ENCODE measurements around the gene ZNF862. TPM values are rescaled to one million over a fixed set of nuclear protein-coding genes. Genes with fewer than 3 reads are reported as not detected.

ZNF862 gene
- total and polyA plus RNA-seq, 2 of the 13 experiments (the other 11 are each of a cell fraction or from before 2014, with no cell fraction given) = 0.89 to 2.0 TPM

- TF ChIP-seq ATF7-NPFF (CRISPR knock-in tag; IDR thresholded peaks at IDR 0.05; ENCODE audit: low read depth) (peak; percentile 74), WIZ (CRISPR knock-in tag; IDR thresholded peaks at IDR 0.05) (no peak), ZNF790 (CRISPR knock-in tag; IDR thresholded peaks at IDR 0.05; ENCODE audit: borderline replicate concordance) (no peak), ZNF615 (CRISPR knock-in tag; IDR thresholded peaks at IDR 0.05; ENCODE audit: borderline replicate concordance) (no peak), SMARCE1 (IDR thresholded peaks at IDR 0.05; ENCODE audit: borderline replicate concordance) (no peak), ZBTB7A (CRISPR knock-in tag; IDR thresholded peaks at IDR 0.05) (0 out of 2 replicates have a peak, but pooled peaks have one; percentile 63), STAG1 (CRISPR knock-in tag; IDR thresholded peaks at IDR 0.05) (no peak), PHF21A (CRISPR knock-in tag; IDR thresholded peaks at IDR 0.05) (peak; percentile 56), POGZ (CRISPR knock-in tag; IDR thresholded peaks at IDR 0.05) (no peak), PRDM15 (CRISPR knock-in tag; IDR thresholded peaks at IDR 0.05) (0 out of 2 replicates have a peak, but pooled peaks have one; percentile 15), ZFP82 (CRISPR knock-in tag; IDR thresholded peaks at IDR 0.05; ENCODE audit: borderline replicate concordance) (0 out of 2 replicates have a peak, but pooled peaks have one; percentile 13), CENPX (CRISPR knock-in tag; IDR thresholded peaks at IDR 0.05) (no peak), REL (CRISPR knock-in tag; conservative IDR thresholded peaks at IDR 0.05) (no peak), ZNF567 (CRISPR knock-in tag; IDR thresholded peaks at IDR 0.05; ENCODE audit: borderline replicate concordance) (no peak), KAT7 (CRISPR knock-in tag; IDR thresholded peaks at IDR 0.05; ENCODE audit: borderline replicate concordance) (0 out of 2 replicates have a peak, but pooled peaks have one; percentile 21), EEA1 (CRISPR knock-in tag; IDR thresholded peaks at IDR 0.05; ENCODE audit: borderline replicate concordance) (no peak; the same call in 1 of the 2 replicates)
- TF ChIP-seq, protein P1, sequence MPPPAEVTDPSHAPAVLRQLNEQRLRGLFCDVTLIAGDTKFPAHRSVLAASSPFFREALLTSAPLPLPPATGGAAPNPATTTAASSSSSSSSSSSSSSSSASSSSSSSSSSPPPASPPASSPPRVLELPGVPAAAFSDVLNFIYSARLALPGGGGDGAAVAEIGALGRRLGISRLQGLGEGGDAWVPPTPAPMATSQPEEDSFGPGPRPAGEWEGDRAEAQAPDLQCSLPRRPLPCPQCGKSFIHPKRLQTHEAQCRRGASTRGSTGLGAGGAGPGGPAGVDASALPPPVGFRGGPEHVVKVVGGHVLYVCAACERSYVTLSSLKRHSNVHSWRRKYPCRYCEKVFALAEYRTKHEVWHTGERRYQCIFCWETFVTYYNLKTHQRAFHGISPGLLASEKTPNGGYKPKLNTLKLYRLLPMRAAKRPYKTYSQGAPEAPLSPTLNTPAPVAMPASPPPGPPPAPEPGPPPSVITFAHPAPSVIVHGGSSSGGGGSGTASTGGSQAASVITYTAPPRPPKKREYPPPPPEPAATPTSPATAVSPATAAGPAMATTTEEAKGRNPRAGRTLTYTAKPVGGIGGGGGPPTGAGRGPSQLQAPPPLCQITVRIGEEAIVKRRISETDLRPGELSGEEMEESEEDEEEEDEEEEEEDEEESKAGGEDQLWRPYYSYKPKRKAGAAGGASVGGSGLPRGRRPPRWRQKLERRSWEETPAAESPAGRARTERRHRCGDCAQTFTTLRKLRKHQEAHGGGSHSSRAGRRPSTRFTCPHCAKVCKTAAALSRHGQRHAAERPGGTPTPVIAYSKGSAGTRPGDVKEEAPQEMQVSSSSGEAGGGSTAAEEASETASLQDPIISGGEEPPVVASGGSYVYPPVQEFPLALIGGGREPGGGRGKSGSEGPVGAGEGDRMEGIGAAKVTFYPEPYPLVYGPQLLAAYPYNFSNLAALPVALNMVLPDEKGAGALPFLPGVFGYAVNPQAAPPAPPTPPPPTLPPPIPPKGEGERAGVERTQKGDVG (CRISPR knock-in tag; IDR thresholded peaks at IDR 0.05; ENCODE audit: borderline replicate concordance) = no peak
- TF ChIP-seq, protein P2, sequence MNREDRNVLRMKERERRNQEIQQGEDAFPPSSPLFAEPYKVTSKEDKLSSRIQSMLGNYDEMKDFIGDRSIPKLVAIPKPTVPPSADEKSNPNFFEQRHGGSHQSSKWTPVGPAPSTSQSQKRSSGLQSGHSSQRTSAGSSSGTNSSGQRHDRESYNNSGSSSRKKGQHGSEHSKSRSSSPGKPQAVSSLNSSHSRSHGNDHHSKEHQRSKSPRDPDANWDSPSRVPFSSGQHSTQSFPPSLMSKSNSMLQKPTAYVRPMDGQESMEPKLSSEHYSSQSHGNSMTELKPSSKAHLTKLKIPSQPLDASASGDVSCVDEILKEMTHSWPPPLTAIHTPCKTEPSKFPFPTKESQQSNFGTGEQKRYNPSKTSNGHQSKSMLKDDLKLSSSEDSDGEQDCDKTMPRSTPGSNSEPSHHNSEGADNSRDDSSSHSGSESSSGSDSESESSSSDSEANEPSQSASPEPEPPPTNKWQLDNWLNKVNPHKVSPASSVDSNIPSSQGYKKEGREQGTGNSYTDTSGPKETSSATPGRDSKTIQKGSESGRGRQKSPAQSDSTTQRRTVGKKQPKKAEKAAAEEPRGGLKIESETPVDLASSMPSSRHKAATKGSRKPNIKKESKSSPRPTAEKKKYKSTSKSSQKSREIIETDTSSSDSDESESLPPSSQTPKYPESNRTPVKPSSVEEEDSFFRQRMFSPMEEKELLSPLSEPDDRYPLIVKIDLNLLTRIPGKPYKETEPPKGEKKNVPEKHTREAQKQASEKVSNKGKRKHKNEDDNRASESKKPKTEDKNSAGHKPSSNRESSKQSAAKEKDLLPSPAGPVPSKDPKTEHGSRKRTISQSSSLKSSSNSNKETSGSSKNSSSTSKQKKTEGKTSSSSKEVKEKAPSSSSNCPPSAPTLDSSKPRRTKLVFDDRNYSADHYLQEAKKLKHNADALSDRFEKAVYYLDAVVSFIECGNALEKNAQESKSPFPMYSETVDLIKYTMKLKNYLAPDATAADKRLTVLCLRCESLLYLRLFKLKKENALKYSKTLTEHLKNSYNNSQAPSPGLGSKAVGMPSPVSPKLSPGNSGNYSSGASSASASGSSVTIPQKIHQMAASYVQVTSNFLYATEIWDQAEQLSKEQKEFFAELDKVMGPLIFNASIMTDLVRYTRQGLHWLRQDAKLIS (CRISPR knock-in tag; IDR thresholded peaks at IDR 0.05) = no peak
Measured at GRCh38 chr7:149873074-149873969, 35.1 kb downstream of the ZNF862 start, which contains the start of gene ATP6V0E2 (continued).
